Measurements from ENCODE around the gene SPATS1. TPM values are rescaled to one million over a fixed set of nuclear protein-coding genes. Genes with fewer than 3 reads are reported as not detected.

The SPATS1 gene
- total RNA-seq, 1 experiment from 2014 or later, result not detected

DNA sequence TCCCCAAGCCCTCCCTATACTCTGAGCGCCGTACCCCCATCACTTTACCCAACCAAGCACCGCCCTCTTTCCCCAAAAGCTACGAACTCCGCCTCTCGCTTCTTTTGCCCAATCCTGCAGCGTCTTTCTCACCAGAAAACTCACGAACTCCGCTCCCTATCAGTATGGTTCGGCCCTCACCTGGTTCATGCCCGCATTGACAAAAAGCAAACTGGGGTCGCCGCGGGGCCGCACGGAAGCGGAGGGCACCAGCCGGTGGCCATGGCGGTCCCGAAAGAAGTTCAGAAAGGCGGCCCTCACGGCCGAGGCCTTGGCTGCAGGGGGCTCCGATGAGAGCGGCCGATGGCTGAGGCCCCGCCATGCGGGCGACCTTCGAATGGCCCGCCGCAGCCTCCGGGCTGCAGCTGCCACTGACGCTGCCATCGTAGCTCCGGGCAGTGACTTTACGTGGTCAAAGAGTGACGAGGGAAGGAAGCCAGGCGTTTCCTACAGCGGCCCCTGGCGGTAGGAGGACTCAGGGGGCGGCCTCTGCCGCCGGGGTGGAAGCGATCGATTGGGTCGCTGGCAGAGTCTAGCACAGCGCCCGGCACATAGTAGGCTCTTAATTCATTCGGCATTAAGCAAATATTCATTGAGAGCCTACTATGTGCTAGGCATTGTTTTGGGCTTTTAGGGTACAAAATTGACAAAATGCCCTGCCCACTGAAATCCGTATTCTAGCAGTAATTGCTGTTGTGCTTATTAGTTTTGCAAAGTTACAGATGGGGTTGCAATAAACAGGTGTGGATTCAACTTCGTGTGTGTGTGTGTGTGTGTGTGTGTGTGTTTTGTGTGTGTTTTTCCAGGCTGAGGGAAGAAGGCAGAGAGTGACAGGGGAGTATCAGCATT, 29.3 kb upstream of the SPATS1 start, which contains the start of gene AARS2:
Gene AARS2 (minus strand): TSS at position 447 of the 888 bp plus-strand sequence. CDS start 24 bp downstream, at position 423.
- DNase-seq (ENCODE audit: low spot score) (peak; percentile 97), ATAC-seq (peak; percentile 90)
- peak within 1 kb of the TSS; percentile 99 for H3K4me3 Mint-ChIP-seq
- peaks cover 35% of the 10 kb centered on the region for H3K36me3 Mint-ChIP-seq
- no peaks in the 10 kb centered on the region for H3K27me3 Mint-ChIP-seq (ENCODE audit: low read depth)
- H3K27ac Mint-ChIP-seq, result peak within 1 kb of the TSS; percentile 95
- H3K9me3 Mint-ChIP-seq, result no peaks in the 10 kb centered on the region
- POLR2A ChIA-PET, result interaction anchor here (0.6 to 1.9 kb wide), 10 partner anchors 10 to 127 kb away, joined by 3 to 7 read pairs (median 3); partner anchors contain the start of gene SLC35B2
- peaks cover 8% of the 10 kb centered on the region for H3K4me1 Mint-ChIP-seq
- CTCF ChIA-PET, result interaction anchor here (0.6 to 1.8 kb wide), 41 partner anchors 8 to 311 kb away, joined by 3 to 47 read pairs (median 5); partner anchors contain the start of genes CDC5L, HSP90AB1, MRPL14 and SLC35B2
- TF ChIP-seq, protein P1, sequence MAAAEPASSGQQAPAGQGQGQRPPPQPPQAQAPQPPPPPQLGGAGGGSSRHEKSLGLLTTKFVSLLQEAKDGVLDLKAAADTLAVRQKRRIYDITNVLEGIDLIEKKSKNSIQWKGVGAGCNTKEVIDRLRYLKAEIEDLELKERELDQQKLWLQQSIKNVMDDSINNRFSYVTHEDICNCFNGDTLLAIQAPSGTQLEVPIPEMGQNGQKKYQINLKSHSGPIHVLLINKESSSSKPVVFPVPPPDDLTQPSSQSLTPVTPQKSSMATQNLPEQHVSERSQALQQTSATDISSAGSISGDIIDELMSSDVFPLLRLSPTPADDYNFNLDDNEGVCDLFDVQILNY (CRISPR knock-in tag; IDR thresholded peaks at IDR 0.05), result peak; percentile 79
- peak; percentile 73; the same call in 1 of the 2 replicates for TF ChIP-seq PRRX2 (CRISPR knock-in tag; IDR thresholded peaks at IDR 0.05)
- TF ChIP-seq, protein P2, sequence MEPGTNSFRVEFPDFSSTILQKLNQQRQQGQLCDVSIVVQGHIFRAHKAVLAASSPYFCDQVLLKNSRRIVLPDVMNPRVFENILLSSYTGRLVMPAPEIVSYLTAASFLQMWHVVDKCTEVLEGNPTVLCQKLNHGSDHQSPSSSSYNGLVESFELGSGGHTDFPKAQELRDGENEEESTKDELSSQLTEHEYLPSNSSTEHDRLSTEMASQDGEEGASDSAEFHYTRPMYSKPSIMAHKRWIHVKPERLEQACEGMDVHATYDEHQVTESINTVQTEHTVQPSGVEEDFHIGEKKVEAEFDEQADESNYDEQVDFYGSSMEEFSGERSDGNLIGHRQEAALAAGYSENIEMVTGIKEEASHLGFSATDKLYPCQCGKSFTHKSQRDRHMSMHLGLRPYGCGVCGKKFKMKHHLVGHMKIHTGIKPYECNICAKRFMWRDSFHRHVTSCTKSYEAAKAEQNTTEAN (CRISPR knock-in tag; IDR thresholded peaks at IDR 0.05), result peak; percentile 77
- TF ChIP-seq NFYB (CRISPR knock-in tag; conservative IDR thresholded peaks at IDR 0.05; ENCODE audit: low read depth), result peak; percentile 36
- TF ChIP-seq TCF7 (CRISPR knock-in tag; IDR thresholded peaks at IDR 0.05; ENCODE audit: low read depth), result 0 out of 2 replicates have a peak, but pooled peaks have one; percentile 44
- TF ChIP-seq ZNF232 (CRISPR knock-in tag; IDR thresholded peaks at IDR 0.05), result peak; percentile 98
- TF ChIP-seq ZNF317 (CRISPR knock-in tag; IDR thresholded peaks at IDR 0.05; ENCODE audit: borderline replicate concordance, low read depth), result peak; percentile 53; the same call in 1 of the 2 replicates
- TF ChIP-seq TEAD1 (CRISPR knock-in tag; IDR thresholded peaks at IDR 0.05), result peak; percentile 69
- TF ChIP-seq, protein P3, sequence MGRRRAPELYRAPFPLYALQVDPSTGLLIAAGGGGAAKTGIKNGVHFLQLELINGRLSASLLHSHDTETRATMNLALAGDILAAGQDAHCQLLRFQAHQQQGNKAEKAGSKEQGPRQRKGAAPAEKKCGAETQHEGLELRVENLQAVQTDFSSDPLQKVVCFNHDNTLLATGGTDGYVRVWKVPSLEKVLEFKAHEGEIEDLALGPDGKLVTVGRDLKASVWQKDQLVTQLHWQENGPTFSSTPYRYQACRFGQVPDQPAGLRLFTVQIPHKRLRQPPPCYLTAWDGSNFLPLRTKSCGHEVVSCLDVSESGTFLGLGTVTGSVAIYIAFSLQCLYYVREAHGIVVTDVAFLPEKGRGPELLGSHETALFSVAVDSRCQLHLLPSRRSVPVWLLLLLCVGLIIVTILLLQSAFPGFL (CRISPR knock-in tag; IDR thresholded peaks at IDR 0.05; ENCODE audit: borderline replicate concordance), result no peak
- TF ChIP-seq, protein P4, sequence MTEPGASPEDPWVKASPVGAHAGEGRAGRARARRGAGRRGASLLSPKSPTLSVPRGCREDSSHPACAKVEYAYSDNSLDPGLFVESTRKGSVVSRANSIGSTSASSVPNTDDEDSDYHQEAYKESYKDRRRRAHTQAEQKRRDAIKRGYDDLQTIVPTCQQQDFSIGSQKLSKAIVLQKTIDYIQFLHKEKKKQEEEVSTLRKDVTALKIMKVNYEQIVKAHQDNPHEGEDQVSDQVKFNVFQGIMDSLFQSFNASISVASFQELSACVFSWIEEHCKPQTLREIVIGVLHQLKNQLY (CRISPR knock-in tag; IDR thresholded peaks at IDR 0.05), result peak; percentile 93; the same call in 1 of the 2 replicates
- no peak for TF ChIP-seq RORB (CRISPR knock-in tag; IDR thresholded peaks at IDR 0.05)
- TF ChIP-seq, protein P5, sequence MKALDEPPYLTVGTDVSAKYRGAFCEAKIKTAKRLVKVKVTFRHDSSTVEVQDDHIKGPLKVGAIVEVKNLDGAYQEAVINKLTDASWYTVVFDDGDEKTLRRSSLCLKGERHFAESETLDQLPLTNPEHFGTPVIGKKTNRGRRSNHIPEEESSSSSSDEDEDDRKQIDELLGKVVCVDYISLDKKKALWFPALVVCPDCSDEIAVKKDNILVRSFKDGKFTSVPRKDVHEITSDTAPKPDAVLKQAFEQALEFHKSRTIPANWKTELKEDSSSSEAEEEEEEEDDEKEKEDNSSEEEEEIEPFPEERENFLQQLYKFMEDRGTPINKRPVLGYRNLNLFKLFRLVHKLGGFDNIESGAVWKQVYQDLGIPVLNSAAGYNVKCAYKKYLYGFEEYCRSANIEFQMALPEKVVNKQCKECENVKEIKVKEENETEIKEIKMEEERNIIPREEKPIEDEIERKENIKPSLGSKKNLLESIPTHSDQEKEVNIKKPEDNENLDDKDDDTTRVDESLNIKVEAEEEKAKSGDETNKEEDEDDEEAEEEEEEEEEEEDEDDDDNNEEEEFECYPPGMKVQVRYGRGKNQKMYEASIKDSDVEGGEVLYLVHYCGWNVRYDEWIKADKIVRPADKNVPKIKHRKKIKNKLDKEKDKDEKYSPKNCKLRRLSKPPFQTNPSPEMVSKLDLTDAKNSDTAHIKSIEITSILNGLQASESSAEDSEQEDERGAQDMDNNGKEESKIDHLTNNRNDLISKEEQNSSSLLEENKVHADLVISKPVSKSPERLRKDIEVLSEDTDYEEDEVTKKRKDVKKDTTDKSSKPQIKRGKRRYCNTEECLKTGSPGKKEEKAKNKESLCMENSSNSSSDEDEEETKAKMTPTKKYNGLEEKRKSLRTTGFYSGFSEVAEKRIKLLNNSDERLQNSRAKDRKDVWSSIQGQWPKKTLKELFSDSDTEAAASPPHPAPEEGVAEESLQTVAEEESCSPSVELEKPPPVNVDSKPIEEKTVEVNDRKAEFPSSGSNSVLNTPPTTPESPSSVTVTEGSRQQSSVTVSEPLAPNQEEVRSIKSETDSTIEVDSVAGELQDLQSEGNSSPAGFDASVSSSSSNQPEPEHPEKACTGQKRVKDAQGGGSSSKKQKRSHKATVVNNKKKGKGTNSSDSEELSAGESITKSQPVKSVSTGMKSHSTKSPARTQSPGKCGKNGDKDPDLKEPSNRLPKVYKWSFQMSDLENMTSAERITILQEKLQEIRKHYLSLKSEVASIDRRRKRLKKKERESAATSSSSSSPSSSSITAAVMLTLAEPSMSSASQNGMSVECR (CRISPR knock-in tag; IDR thresholded peaks at IDR 0.05; ENCODE audit: borderline replicate concordance), result peak; percentile 91
- TF ChIP-seq ZNF416 (CRISPR knock-in tag; IDR thresholded peaks at IDR 0.05), result peak; percentile 87
- no peak for TF ChIP-seq ZNF396 (CRISPR knock-in tag; IDR thresholded peaks at IDR 0.05; ENCODE audit: borderline replicate concordance)
- no peak for TF ChIP-seq ZNF138 (CRISPR knock-in tag; conservative IDR thresholded peaks at IDR 0.05)
- TF ChIP-seq, protein P6, sequence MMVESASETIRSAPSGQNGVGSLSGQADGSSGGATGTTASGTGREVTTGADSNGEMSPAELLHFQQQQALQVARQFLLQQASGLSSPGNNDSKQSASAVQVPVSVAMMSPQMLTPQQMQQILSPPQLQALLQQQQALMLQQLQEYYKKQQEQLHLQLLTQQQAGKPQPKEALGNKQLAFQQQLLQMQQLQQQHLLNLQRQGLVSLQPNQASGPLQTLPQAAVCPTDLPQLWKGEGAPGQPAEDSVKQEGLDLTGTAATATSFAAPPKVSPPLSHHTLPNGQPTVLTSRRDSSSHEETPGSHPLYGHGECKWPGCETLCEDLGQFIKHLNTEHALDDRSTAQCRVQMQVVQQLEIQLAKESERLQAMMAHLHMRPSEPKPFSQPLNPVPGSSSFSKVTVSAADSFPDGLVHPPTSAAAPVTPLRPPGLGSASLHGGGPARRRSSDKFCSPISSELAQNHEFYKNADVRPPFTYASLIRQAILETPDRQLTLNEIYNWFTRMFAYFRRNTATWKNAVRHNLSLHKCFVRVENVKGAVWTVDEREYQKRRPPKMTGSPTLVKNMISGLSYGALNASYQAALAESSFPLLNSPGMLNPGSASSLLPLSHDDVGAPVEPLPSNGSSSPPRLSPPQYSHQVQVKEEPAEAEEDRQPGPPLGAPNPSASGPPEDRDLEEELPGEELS (CRISPR knock-in tag; IDR thresholded peaks at IDR 0.05), result peak; percentile 66; the same call in 1 of the 2 replicates
- TF ChIP-seq CREB1 (CRISPR knock-in tag; IDR thresholded peaks at IDR 0.05), result peak; percentile 86; the same call in 1 of the 2 replicates
- TF ChIP-seq, protein P7, sequence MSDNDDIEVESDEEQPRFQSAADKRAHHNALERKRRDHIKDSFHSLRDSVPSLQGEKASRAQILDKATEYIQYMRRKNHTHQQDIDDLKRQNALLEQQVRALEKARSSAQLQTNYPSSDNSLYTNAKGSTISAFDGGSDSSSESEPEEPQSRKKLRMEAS (CRISPR knock-in tag; IDR thresholded peaks at IDR 0.05), result peak; percentile 93
- TF ChIP-seq ESRRA (CRISPR knock-in tag; IDR thresholded peaks at IDR 0.05; ENCODE audit: borderline replicate concordance), result peak; percentile 34; the same call in 1 of the 2 replicates
- peak; percentile 94 for TF ChIP-seq SP1 (CRISPR knock-in tag; conservative IDR thresholded peaks at IDR 0.05)
- no peak for TF ChIP-seq FOXJ3 (CRISPR knock-in tag; IDR thresholded peaks at IDR 0.05; ENCODE audit: borderline replicate concordance)
- peak; percentile 80; the same call in 1 of the 2 replicates for TF ChIP-seq ELF4 (CRISPR knock-in tag; IDR thresholded peaks at IDR 0.05; ENCODE audit: low read depth)
- TF ChIP-seq, protein P8, sequence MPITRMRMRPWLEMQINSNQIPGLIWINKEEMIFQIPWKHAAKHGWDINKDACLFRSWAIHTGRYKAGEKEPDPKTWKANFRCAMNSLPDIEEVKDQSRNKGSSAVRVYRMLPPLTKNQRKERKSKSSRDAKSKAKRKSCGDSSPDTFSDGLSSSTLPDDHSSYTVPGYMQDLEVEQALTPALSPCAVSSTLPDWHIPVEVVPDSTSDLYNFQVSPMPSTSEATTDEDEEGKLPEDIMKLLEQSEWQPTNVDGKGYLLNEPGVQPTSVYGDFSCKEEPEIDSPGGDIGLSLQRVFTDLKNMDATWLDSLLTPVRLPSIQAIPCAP (CRISPR knock-in tag; IDR thresholded peaks at IDR 0.05), result peak; percentile 69; the same call in 1 of the 2 replicates
- TF ChIP-seq ATF1 (CRISPR knock-in tag; IDR thresholded peaks at IDR 0.05), result 0 out of 2 replicates have a peak, but pooled peaks have one; percentile 47
